ENCODE data around the gene FGF14. TPM values are rescaled to one million over a fixed set of nuclear protein-coding genes. Genes with fewer than 3 reads are reported as not detected.

Gene FGF14
- polyA plus RNA-seq, 2 donors, result 0.04 to 0.29 TPM

- no peaks in the 10 kb centered on the region for H3K9me3 ChIP-seq (ENCODE audit: control insufficient read depth in 2 of 2, insufficient read depth in 1 of 2, low read depth in 1 of 2, low read length in 1 of 2)
- H3K27me3 ChIP-seq (ENCODE audit: control insufficient read depth in 1 of 2, insufficient read depth in 2 of 2, low read length in 2 of 2), result no peaks in the 10 kb centered on the region
- no peaks in the 10 kb centered on the region for H3K36me3 ChIP-seq (ENCODE audit: control insufficient read depth in 2 of 2, insufficient read depth in 2 of 2, low read length in 1 of 2)
- H3K4me3 ChIP-seq (ENCODE audit: low read depth in 1 of 2, low read length in 2 of 2), result no peak overlapping the region
- no peak overlapping the region for H3K27ac ChIP-seq (ENCODE audit: low read depth in 2 of 2, low read length in 1 of 2)
- WGBS, 2 donors, result 84 to 88% methylated on average over 5 of the region's 5 CpGs
- H3K4me1 ChIP-seq (ENCODE audit: control insufficient read depth in 2 of 2, insufficient read depth in 2 of 2, low read length in 1 of 2), result no peaks in the 10 kb centered on the region
Observed at GRCh38 chr13:102346769-102347168, 55.1 kb downstream of the FGF14 start.

- no peaks in the 10 kb centered on the region for H3K36me3 ChIP-seq (ENCODE audit: control insufficient read depth in 2 of 2, insufficient read depth in 2 of 2, low read length in 1 of 2)
Observed at GRCh38 chr13:102344410-102344809, 57.4 kb downstream of the FGF14 start.

GRCh38 chr13:102333320-102334198 is 68.3 kb downstream of the FGF14 start:
- Histone ChIP-seq H3K36me3 (ENCODE audit: control insufficient read depth in 2 of 2, insufficient read depth in 2 of 2, low read length in 1 of 2) (no peaks in the 10 kb centered on the region), H3K9me3 (ENCODE audit: control insufficient read depth in 2 of 2, insufficient read depth in 1 of 2, low read depth in 1 of 2, low read length in 1 of 2) (no peaks in the 10 kb centered on the region), H3K4me3 (ENCODE audit: low read depth in 1 of 2, low read length in 2 of 2) (no peak overlapping the region), H3K4me1 (ENCODE audit: control insufficient read depth in 2 of 2, insufficient read depth in 2 of 2, low read length in 1 of 2) (no peaks in the 10 kb centered on the region), H3K27ac (ENCODE audit: low read depth in 2 of 2, low read length in 1 of 2) (no peak overlapping the region), H3K27me3 (ENCODE audit: control insufficient read depth in 1 of 2, insufficient read depth in 2 of 2, low read length in 2 of 2) (no peaks in the 10 kb centered on the region)
- 64 to 66% methylated on average over 8 of the region's 8 CpGs for WGBS, 2 donors

More at GRCh38 chr13:102344410-102344809, 57.4 kb downstream of the FGF14 start:
- Histone ChIP-seq H3K4me1 (ENCODE audit: control insufficient read depth in 2 of 2, insufficient read depth in 2 of 2, low read length in 1 of 2) (no peaks in the 10 kb centered on the region), H3K27me3 (ENCODE audit: control insufficient read depth in 1 of 2, insufficient read depth in 2 of 2, low read length in 2 of 2) (no peaks in the 10 kb centered on the region), H3K9me3 (ENCODE audit: control insufficient read depth in 2 of 2, insufficient read depth in 1 of 2, low read depth in 1 of 2, low read length in 1 of 2) (no peaks in the 10 kb centered on the region), H3K27ac (ENCODE audit: low read depth in 2 of 2, low read length in 1 of 2) (no peak overlapping the region), H3K4me3 (ENCODE audit: low read depth in 1 of 2, low read length in 2 of 2) (no peak overlapping the region)

DNA sequence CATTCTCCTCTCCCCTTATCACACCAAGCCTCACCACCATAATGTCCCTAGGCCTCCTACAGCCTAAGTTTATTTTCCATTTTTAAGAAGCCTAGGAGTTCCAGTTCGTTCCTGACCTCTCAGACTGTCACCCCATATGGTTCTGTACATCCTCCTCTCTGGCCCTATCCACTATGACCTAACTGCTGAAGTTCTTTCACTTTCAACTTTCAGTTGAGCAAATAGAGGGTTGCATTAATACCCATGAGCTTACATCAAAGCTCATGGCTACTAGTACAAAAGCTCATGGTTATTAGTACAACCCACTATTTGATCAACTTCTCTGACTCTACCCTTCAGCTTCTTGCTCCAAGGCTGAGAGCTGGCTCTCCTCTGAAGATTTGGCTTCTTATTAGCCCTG is 72.9 kb downstream of the FGF14 start:
- Histone ChIP-seq H3K27me3 (ENCODE audit: control insufficient read depth in 1 of 2, insufficient read depth in 2 of 2, low read length in 2 of 2) (no peaks in the 10 kb centered on the region), H3K36me3 (ENCODE audit: control insufficient read depth in 2 of 2, insufficient read depth in 2 of 2, low read length in 1 of 2) (no peaks in the 10 kb centered on the region), H3K4me1 (ENCODE audit: control insufficient read depth in 2 of 2, insufficient read depth in 2 of 2, low read length in 1 of 2) (no peaks in the 10 kb centered on the region), H3K4me3 (ENCODE audit: low read depth in 1 of 2, low read length in 2 of 2) (no peak overlapping the region), H3K27ac (ENCODE audit: low read depth in 2 of 2, low read length in 1 of 2) (no peak overlapping the region), H3K9me3 (ENCODE audit: control insufficient read depth in 2 of 2, insufficient read depth in 1 of 2, low read depth in 1 of 2, low read length in 1 of 2) (no peaks in the 10 kb centered on the region)
- 61 to 68% methylated on average over 1 of the region's 1 CpG for WGBS, 2 donors

GRCh38 chr13:102327119-102327617 is 74.7 kb downstream of the FGF14 start:
- no peaks in the 10 kb centered on the region for H3K4me1 ChIP-seq (ENCODE audit: control insufficient read depth in 2 of 2, insufficient read depth in 2 of 2, low read length in 1 of 2)
- H3K4me3 ChIP-seq (ENCODE audit: low read depth in 1 of 2, low read length in 2 of 2), result no peak overlapping the region
- H3K27me3 ChIP-seq (ENCODE audit: control insufficient read depth in 1 of 2, insufficient read depth in 2 of 2, low read length in 2 of 2), result no peaks in the 10 kb centered on the region
- no peaks in the 10 kb centered on the region for H3K36me3 ChIP-seq (ENCODE audit: control insufficient read depth in 2 of 2, insufficient read depth in 2 of 2, low read length in 1 of 2)
- no peaks in the 10 kb centered on the region for H3K9me3 ChIP-seq (ENCODE audit: control insufficient read depth in 2 of 2, insufficient read depth in 1 of 2, low read depth in 1 of 2, low read length in 1 of 2)
- no peak overlapping the region for H3K27ac ChIP-seq (ENCODE audit: low read depth in 2 of 2, low read length in 1 of 2)
- WGBS, 2 donors, result 62 to 68% methylated on average over 3 of the region's 3 CpGs

GRCh38 chr13:102326381-102327118 is 75.3 kb downstream of the FGF14 start:
- Histone ChIP-seq H3K36me3 (ENCODE audit: control insufficient read depth in 2 of 2, insufficient read depth in 2 of 2, low read length in 1 of 2) (no peaks in the 10 kb centered on the region), H3K4me3 (ENCODE audit: low read depth in 1 of 2, low read length in 2 of 2) (no peak overlapping the region), H3K27ac (ENCODE audit: low read depth in 2 of 2, low read length in 1 of 2) (no peak overlapping the region), H3K4me1 (ENCODE audit: control insufficient read depth in 2 of 2, insufficient read depth in 2 of 2, low read length in 1 of 2) (no peaks in the 10 kb centered on the region), H3K9me3 (ENCODE audit: control insufficient read depth in 2 of 2, insufficient read depth in 1 of 2, low read depth in 1 of 2, low read length in 1 of 2) (no peaks in the 10 kb centered on the region), H3K27me3 (ENCODE audit: control insufficient read depth in 1 of 2, insufficient read depth in 2 of 2, low read length in 2 of 2) (no peaks in the 10 kb centered on the region)
- 72 to 79% methylated on average over 2 of the region's 2 CpGs for WGBS, 2 donors

DNA sequence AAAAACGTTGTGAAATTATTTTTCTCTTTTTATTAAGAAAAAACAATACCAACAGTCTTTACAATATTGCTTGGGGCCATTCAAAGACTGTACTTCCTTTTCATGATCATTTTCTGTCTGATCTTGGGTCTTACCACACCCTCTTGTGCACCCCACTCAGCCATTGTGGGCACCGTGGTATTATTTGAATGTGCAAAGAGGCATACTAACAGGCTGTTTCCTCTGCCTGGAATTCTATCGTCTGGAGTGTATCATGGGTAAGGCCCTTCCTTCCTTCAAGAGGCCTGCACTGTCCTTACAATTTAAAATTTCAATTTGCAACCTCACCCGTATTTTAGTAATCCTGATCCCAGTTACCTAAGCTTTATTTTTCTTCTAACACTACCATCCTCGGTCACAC is 76.5 kb downstream of the FGF14 start:
- no peak overlapping the region for H3K4me3 ChIP-seq (ENCODE audit: low read depth in 1 of 2, low read length in 2 of 2)
- WGBS, 2 donors, result 57 to 64% methylated on average over 5 of the region's 5 CpGs
- H3K36me3 ChIP-seq (ENCODE audit: control insufficient read depth in 2 of 2, insufficient read depth in 2 of 2, low read length in 1 of 2), result no peaks in the 10 kb centered on the region
- H3K4me1 ChIP-seq (ENCODE audit: control insufficient read depth in 2 of 2, insufficient read depth in 2 of 2, low read length in 1 of 2), result no peaks in the 10 kb centered on the region
- no peaks in the 10 kb centered on the region for H3K27me3 ChIP-seq (ENCODE audit: control insufficient read depth in 1 of 2, insufficient read depth in 2 of 2, low read length in 2 of 2)
- no peaks in the 10 kb centered on the region for H3K9me3 ChIP-seq (ENCODE audit: control insufficient read depth in 2 of 2, insufficient read depth in 1 of 2, low read depth in 1 of 2, low read length in 1 of 2)
- no peak overlapping the region for H3K27ac ChIP-seq (ENCODE audit: low read depth in 2 of 2, low read length in 1 of 2)

GRCh38 chr13:102323505-102323904 is 78.3 kb downstream of the FGF14 start:
- Histone ChIP-seq H3K27me3 (ENCODE audit: control insufficient read depth in 1 of 2, insufficient read depth in 2 of 2, low read length in 2 of 2) (no peaks in the 10 kb centered on the region), H3K4me1 (ENCODE audit: control insufficient read depth in 2 of 2, insufficient read depth in 2 of 2, low read length in 1 of 2) (no peaks in the 10 kb centered on the region), H3K27ac (ENCODE audit: low read depth in 2 of 2, low read length in 1 of 2) (no peak overlapping the region), H3K36me3 (ENCODE audit: control insufficient read depth in 2 of 2, insufficient read depth in 2 of 2, low read length in 1 of 2) (no peaks in the 10 kb centered on the region), H3K9me3 (ENCODE audit: control insufficient read depth in 2 of 2, insufficient read depth in 1 of 2, low read depth in 1 of 2, low read length in 1 of 2) (no peaks in the 10 kb centered on the region), H3K4me3 (ENCODE audit: low read depth in 1 of 2, low read length in 2 of 2) (no peak overlapping the region)
- WGBS, 2 donors, result 79 to 82% methylated on average over 1 of the region's 1 CpG

GRCh38 chr13:102323012-102323411 is 78.8 kb downstream of the FGF14 start:
- Histone ChIP-seq H3K36me3 (ENCODE audit: control insufficient read depth in 2 of 2, insufficient read depth in 2 of 2, low read length in 1 of 2) (no peaks in the 10 kb centered on the region), H3K9me3 (ENCODE audit: control insufficient read depth in 2 of 2, insufficient read depth in 1 of 2, low read depth in 1 of 2, low read length in 1 of 2) (no peaks in the 10 kb centered on the region), H3K27me3 (ENCODE audit: control insufficient read depth in 1 of 2, insufficient read depth in 2 of 2, low read length in 2 of 2) (no peaks in the 10 kb centered on the region), H3K4me1 (ENCODE audit: control insufficient read depth in 2 of 2, insufficient read depth in 2 of 2, low read length in 1 of 2) (no peaks in the 10 kb centered on the region), H3K4me3 (ENCODE audit: low read depth in 1 of 2, low read length in 2 of 2) (no peak overlapping the region), H3K27ac (ENCODE audit: low read depth in 2 of 2, low read length in 1 of 2) (no peak overlapping the region)
- 94 to 95% methylated on average over 1 of the region's 1 CpG for WGBS, 2 donors
